Measurements from ENCODE around the gene RAB30.

GRCh38 chr11:83105168-83105567 is 33.5 kb upstream of the RAB30 start:
- TF ChIP-seq POLR2AphosphoS5 (IDR thresholded peaks at IDR 0.05; ENCODE audit: insufficient read depth, low read depth, low read length) (no peak), CTCF (IDR thresholded peaks at IDR 0.05; ENCODE audit: extremely low read depth in 1 of 2, insufficient read depth in 1 of 2, low read depth in 1 of 2, low read length in 2 of 2) (no peak), POLR2A (IDR thresholded peaks at IDR 0.05; ENCODE audit: low read depth, low read length) (no peak), MAX (IDR thresholded peaks at IDR 0.05; ENCODE audit: insufficient read depth, insufficient read length) (no peak), EZH2 (IDR thresholded peaks at IDR 0.05; ENCODE audit: borderline replicate concordance, low read depth, low read length, severe bottlenecking) (no peak), MYC (IDR thresholded peaks at IDR 0.05; ENCODE audit: low read depth, low read length) (no peak), GATA2 (IDR thresholded peaks at IDR 0.05; ENCODE audit: insufficient read depth, insufficient read length, low read depth, low read length) (no peak)
